ENCODE measurements around the gene CNIH3.

Gene CNIH3

GRCh38 chr1:224749916-224750315 is 133.8 kb downstream of the CNIH3 start:
- DNase-seq, result no peak

- DNase-seq, result no peak
These were observed 135.7 kb downstream of the CNIH3 start for GRCh38 chr1:224751624-224752311.

- no peak for DNase-seq
These were observed 137.4 kb downstream of the CNIH3 start for GRCh38 chr1:224753491-224753890.

- DNase-seq, result no peak
These were observed 139.5 kb downstream of the CNIH3 start for GRCh38 chr1:224755586-224755985.

- DNase-seq, result no peak
These were observed 141.4 kb downstream of the CNIH3 start for GRCh38 chr1:224757508-224757907.

GRCh38 chr1:224759135-224759534 is 143.0 kb downstream of the CNIH3 start:
- DNase-seq, result no peak

GRCh38 chr1:224759681-224760091 is 143.6 kb downstream of the CNIH3 start:
- DNase-seq, result no peak

- no peak for DNase-seq
These were observed 144.0 kb downstream of the CNIH3 start for GRCh38 chr1:224760163-224760562.

GRCh38 chr1:224761245-224761644 is 145.1 kb downstream of the CNIH3 start:
- no peak for DNase-seq

GRCh38 chr1:224762046-224762445 is 145.9 kb downstream of the CNIH3 start:
- DNase-seq, result no peak

- DNase-seq, result no peak
These were observed 146.6 kb downstream of the CNIH3 start for GRCh38 chr1:224762701-224763100.

GRCh38 chr1:224763126-224763775 is 147.1 kb downstream of the CNIH3 start:
- DNase-seq, result no peak

- DNase-seq, result no peak
These were observed 150.1 kb downstream of the CNIH3 start for GRCh38 chr1:224766266-224766665.

GRCh38 chr1:224767031-224767430 is 150.9 kb downstream of the CNIH3 start:
- no peak for DNase-seq

GRCh38 chr1:224767676-224768075 is 151.6 kb downstream of the CNIH3 start:
- DNase-seq, result no peak

- no peak for DNase-seq
These were observed 152.9 kb downstream of the CNIH3 start for GRCh38 chr1:224768971-224769370.

GRCh38 chr1:224769452-224770335 is 153.6 kb downstream of the CNIH3 start:
- no peak for DNase-seq

- DNase-seq, result no peak
These were observed 154.2 kb downstream of the CNIH3 start for GRCh38 chr1:224770336-224770693.

- DNase-seq, result no peak
These were observed 157.5 kb downstream of the CNIH3 start for GRCh38 chr1:224773646-224774045.

- no peak for DNase-seq
These were observed 158.3 kb downstream of the CNIH3 start for GRCh38 chr1:224774378-224774777.

- no peak for DNase-seq
These were observed 161.1 kb downstream of the CNIH3 start for GRCh38 chr1:224777180-224777579.

GRCh38 chr1:224779536-224779935 is 163.4 kb downstream of the CNIH3 start:
- no peak for DNase-seq

- no peak for DNase-seq
These were observed 164.6 kb downstream of the CNIH3 start for GRCh38 chr1:224780736-224781135.

- no peak for DNase-seq
These were observed 165.7 kb downstream of the CNIH3 start for GRCh38 chr1:224781800-224782199.

Data from SIG-M5 (cell line).